ENCODE measurements around the gene PDE4A.
"Not testable (repeated sequence)": the region's sequence is repeated elsewhere in the genome, so short reads cannot be mapped to it uniquely, and the experiment has no call there.

Gene PDE4A

GRCh38 chr19:10404888-10405820 lies 15.2 kb upstream of the PDE4A start:
- peak; percentile 71 for DNase-seq

DNA sequence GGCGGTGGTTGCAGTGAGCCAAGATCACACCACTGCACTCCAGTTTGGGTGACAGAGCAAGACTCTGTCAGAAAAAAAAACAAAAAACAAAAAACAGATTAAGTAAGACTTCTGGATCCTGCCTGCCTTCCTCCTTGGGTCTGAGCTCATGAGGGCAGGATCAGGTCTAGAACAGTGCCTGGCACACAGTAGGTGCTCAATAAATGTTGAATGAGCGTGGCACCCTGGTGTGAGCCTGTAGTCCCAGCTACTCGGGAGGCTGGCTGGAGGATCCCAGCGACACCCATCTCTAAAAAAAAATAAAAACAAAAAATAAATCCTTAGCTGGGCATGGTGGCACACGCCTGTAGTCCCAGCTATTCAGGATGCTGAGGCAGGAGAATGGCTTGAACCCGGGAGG lies 14.1 kb upstream of the PDE4A start:
- no peak for DNase-seq

DNA sequence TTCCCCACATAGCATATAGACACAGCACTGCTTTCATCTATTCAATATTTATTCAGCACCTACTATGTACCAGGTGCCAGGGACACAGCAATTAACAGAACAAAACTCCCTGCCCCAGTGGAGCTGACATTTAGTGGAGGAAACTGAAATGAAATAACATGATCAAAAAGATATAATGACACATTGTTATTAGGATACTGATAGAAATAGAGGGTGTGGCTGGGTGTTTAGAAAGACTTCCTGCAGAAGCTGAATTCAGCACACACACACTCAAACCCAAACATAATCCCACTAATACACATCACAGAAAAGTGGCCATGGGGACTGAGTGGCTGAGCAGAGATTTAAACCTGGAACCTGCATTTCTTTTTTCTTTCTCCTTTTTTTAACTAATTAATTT lies 13.2 kb upstream of the PDE4A start:
- no peak for DNase-seq

- DNase-seq = peak; percentile 77
These were observed 11.6 kb upstream of the PDE4A start for GRCh38 chr19:10408511-10409283.

- DNase-seq = not testable (repeated sequence)
These were observed 9.1 kb upstream of the PDE4A start for GRCh38 chr19:10411224-10411623.

- DNase-seq = no peak
These were observed 7.9 kb upstream of the PDE4A start for GRCh38 chr19:10412257-10412977.

- DNase-seq = no peak
These were observed 4.3 kb upstream of the PDE4A start for GRCh38 chr19:10416083-10416379.

- DNase-seq = peak; percentile 97
These were observed 3.7 kb upstream of the PDE4A start for GRCh38 chr19:10416380-10417257.

- DNase-seq = no peak
These were observed 2.6 kb upstream of the PDE4A start for GRCh38 chr19:10417541-10418234.

DNA sequence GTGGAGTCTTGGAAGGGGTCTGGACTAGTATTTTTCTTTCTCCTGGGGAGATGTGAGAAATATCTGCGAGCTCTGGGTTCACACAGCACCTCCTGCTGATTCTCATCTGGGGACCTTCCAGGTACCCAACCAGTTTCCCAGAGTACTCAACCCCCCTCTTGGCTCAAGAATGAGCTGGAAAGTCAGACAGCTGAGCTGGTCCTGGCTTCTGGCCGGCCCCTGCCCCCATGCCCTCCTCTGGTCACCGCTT lies 2.2 kb upstream of the PDE4A start:
- no peak for DNase-seq

DNA sequence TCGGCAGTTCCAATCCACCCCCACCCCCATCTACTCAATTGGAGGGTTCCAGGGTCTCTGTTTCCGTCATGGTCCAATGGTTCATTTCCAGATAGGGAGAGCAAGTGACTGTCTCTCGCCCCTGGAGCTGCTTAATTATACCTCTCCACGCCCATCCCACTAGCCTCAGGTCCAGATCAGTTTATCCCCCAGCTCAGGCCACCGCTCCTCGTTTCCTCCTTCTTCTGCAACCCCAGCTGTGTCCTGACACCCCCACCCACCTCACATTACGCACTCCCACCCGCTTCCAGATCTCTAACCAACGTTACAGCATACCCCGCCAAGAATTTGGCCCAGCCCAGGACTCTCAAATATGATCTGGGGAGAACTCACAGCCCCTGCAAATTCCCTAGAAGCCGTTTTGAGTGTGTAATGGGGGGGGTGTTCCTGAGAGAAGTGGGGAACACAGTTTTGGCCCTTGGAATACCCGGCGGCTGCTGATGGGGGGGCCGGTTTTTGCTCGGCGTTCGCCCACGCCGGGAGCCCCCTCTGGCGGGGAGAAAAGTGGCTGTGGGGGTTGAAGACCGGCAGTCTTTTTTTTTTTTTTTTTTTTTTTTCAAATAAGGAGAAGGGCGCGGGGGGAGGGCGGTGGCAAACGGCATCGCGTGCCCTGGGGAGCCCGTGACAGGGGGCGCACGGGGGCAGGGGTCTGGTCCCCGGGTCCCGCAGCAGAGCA lies 1.7 kb upstream of the PDE4A start:
- no peak for DNase-seq

- no peak for DNase-seq
These were observed 1.1 kb upstream of the PDE4A start for GRCh38 chr19:10419200-10419645.

GRCh38 chr19:10419646-10420443 lies 493 bp upstream of the PDE4A start:
- peak; percentile 74 for DNase-seq

GRCh38 chr19:10421240-10422045 lies 1.1 kb downstream of the PDE4A start:
- peak; percentile 52 for DNase-seq

- no peak for DNase-seq
These were observed 1.7 kb downstream of the PDE4A start for GRCh38 chr19:10422046-10422461.

DNA sequence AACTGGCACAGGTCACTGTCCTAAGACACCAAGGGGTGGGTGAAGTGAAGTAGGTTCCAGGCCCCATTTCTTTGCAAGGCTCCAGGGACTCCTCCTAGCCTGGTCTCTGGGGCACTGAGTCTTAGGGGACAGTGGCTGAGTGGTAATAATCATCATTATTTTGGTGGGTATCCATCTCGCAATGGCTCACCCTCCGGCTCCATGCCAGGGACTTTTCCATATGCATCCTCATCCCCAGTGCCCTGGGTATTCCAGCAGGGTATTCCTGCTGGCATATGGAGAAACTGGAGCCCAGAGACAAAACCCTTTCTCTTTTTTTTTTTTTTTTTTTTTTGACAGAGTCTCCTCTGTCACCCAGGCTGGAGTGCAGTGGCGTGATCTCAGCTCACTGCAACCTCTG lies 2.5 kb downstream of the PDE4A start:
- DNase-seq = no peak

DNA sequence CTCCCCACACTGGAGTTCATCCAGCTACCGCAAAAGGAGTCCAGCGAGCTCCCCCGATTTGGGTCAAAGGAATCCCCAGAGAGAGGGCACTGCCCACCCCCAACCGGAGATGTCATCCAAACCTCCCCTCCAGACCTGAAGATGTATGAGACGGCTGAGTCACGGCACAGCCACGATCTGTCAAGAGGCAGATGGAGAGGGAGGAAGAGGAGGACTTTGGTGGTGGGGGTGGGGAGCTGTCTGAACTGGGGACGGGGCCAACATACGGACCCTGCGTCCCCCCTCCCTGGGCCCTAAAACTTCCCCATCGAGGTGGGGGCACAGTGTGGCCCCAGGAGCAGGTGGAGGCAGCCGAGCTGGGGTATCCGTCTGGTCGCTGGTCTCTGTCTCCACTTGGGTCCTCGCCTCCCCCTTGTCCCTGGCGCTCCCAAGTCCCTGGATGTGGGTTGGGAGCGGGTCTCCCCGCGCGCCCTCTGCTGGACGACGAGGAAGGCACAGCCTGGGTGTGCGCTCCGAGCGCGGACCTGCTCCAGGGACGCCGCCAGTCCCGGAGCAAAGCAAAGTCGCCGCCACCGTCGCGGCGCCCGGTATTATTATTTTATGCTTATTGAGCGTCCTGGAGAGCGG lies 3.8 kb downstream of the PDE4A start:
- DNase-seq = peak; percentile 70

GRCh38 chr19:10427169-10427568 lies 6.8 kb downstream of the PDE4A start:
- no peak for DNase-seq

DNA sequence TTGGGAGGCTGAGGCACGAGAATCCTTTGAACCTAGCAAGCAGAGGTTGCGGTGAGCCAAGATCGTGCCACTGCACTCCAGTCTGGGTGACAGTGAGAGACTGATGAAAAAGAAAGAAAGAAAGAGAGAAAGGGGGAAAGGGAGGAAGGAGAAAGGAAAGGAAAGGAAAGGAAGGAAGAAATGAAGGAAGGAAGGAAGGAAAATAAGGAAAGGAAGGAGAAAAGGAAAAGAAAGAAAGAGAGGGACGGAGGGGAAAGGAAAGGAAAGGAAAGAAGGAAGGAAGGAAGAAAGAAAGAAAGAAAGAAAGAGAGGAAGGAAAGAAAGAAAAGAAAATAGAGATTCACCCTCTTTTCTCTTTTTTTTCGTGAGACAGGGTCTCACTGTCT lies 8.7 kb downstream of the PDE4A start:
- DNase-seq = no peak

Data from CD4-positive, alpha-beta T cell treated with Interleukin-15 for 1 hour (primary cell).